ENCODE results near the gene NDUFS6. TPM values are rescaled to one million over a fixed set of nuclear protein-coding genes. Genes with fewer than 3 reads are reported as not detected.

Gene NDUFS6
- total RNA-seq, 4 donors from 2014 or later = 54.7 to 66.4 (median 55.7) TPM

- H3K4me1 ChIP-seq = peaks cover 14 to 35% (median 30%) of the 10 kb centered on the region in 4 donors
- peaks cover 12 to 30% (median 23%) of the 10 kb centered on the region in 4 donors for H3K36me3 ChIP-seq
- H3K27ac ChIP-seq (replicated peaks in 1 of 4) = no peak overlapping the region
- no peak for TF ChIP-seq CTCF (IDR thresholded peaks at IDR 0.05)
- no peak for TF ChIP-seq POLR2A (IDR thresholded peaks at IDR 0.05; ENCODE audit: low read depth)
- TF ChIP-seq POLR2AphosphoS5 (IDR thresholded peaks at IDR 0.05) = no peak
- no peak for TF ChIP-seq EP300 (IDR thresholded peaks at IDR 0.05)
- H3K27me3 ChIP-seq = no peaks in the 10 kb centered on the region
- H3K9me3 ChIP-seq = no peaks in the 10 kb centered on the region
- no peak overlapping the region for H3K4me3 ChIP-seq
- no peak for DNase-seq (ENCODE audit: extremely low spot score)
- 89% methylated on average over 12 of the region's 13 CpGs for WGBS
- intact Hi-C loops (cut with DNase I) = no loop called here
These were observed 5.7 kb upstream of the NDUFS6 start for GRCh38 chr5:1795506-1795905.

DNA sequence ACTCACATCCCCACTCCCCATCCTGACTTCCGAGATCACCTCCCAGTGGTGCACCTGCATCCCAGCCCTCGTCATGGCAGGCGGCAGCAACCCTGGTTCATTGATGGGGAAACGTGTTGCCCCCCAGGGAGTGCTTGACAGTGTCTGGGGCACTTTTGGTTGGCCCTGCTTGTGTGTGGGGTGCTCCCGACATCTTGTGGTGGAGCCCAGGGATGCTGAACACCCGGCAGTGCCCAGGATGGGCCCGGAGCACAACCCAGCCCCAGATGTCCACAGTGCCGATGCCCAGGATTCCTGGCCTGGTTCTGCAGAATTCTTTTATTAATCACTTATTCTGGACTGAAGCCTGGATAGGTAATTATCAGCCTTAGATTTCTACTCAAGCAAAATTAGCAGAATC is 5.3 kb upstream of the NDUFS6 start:
- Histone ChIP-seq H3K36me3 (peaks cover 12 to 30% (median 23%) of the 10 kb centered on the region in 4 donors), H3K4me3 (no peak overlapping the region), H3K4me1 (peaks cover 14 to 40% (median 32%) of the 10 kb centered on the region in 4 donors), H3K27me3 (no peaks in the 10 kb centered on the region), H3K9me3 (no peaks in the 10 kb centered on the region), H3K27ac (replicated peaks in 1 of 4) (no peak overlapping the region)
- intact Hi-C loops (cut with DNase I) = no loop called here
- TF ChIP-seq POLR2AphosphoS5 (IDR thresholded peaks at IDR 0.05) (no peak), CTCF (IDR thresholded peaks at IDR 0.05) (no peak), EP300 (IDR thresholded peaks at IDR 0.05) (no peak), POLR2A (IDR thresholded peaks at IDR 0.05; ENCODE audit: low read depth) (no peak)
- no peak for DNase-seq (ENCODE audit: extremely low spot score)
- 72% methylated on average over 3 of the region's 8 CpGs for WGBS

DNA sequence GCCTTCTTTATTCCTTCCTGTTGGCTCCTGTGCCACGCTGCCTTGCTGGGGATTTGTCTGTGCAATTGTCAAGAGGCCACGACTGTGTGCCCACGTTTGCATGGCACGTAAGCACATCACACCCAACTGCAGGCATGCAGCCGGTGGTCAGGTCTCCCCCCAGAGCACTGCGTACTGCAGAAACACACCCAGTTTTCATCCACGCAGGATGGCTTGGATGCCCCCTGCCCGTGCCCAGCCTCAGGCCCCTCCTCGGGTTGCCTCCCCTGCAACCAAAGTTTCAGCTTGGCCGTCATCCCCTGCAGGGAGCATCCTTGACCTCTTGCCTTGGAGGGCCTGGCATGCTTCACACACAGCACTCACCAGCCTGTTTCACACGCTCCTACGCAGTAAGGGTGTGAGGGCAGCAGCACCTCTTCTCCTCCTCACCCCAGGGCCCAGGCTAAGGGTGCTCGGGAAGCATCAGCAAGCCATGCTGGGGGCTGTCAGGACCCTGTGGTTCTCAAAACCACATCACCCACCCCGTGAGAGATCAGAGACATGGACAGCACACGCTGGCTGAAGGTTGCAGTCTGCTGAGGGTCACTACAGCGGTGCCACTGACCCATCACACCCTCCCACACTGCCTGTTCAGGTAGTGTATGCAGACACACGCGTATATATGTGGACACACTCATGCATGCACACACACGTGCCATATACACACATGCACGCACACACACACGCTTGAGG is 4.7 kb upstream of the NDUFS6 start:
- intact Hi-C loops (cut with DNase I) = no loop called here
- DNase-seq (ENCODE audit: extremely low spot score) = no peak
- H3K36me3 ChIP-seq = peaks cover 12 to 30% (median 23%) of the 10 kb centered on the region in 4 donors
- no peak overlapping the region for H3K4me3 ChIP-seq
- no peaks in the 10 kb centered on the region for H3K9me3 ChIP-seq
- TF ChIP-seq CTCF (IDR thresholded peaks at IDR 0.05) = no peak
- no peak for TF ChIP-seq EP300 (IDR thresholded peaks at IDR 0.05)
- TF ChIP-seq POLR2AphosphoS5 (IDR thresholded peaks at IDR 0.05) = no peak
- H3K27ac ChIP-seq (replicated peaks in 1 of 4) = no peak overlapping the region
- WGBS = 89% methylated on average over 20 of the region's 21 CpGs
- H3K4me1 ChIP-seq = peaks cover 14 to 40% (median 32%) of the 10 kb centered on the region in 4 donors
- no peaks in the 10 kb centered on the region for H3K27me3 ChIP-seq

DNA sequence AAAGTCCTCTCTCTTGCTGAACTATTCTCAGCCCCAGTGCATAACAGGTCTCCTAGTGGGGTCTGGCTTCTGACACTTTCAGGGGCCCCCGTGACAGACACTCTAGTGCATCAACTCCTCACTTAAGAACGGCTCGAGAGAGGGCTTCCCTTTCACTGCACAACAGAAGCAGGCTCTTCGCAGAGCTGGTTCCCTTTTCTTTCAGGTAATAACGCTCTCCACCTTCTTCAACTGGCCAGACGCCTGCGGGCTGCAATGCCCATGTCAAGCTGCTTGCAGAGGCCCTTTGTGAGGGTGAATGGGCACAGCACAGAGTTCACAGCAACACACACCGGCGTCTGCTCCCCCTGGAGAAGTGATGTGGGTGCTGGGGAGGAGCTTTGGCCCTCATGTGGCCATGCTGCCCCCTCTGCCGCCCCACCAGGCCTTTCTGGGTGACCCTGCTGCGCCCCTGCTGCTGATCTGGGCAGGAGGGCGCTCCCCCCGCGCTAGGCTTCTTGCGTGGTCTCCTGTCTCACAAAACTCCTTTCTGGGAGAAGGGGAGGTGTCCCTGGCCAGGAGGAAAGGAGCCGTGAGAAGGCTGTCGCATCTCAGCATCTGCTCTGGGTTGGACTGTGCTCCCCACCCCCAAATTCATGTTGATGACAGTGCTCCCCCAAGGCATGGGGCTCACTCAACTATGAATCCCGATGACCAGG is 4.0 kb upstream of the NDUFS6 start:
- WGBS = 95% methylated on average over 6 of the region's 18 CpGs
- intact Hi-C loops (cut with DNase I) = no loop called here
- no peak for TF ChIP-seq EP300 (IDR thresholded peaks at IDR 0.05)
- TF ChIP-seq CTCF (IDR thresholded peaks at IDR 0.05) = no peak
- TF ChIP-seq POLR2AphosphoS5 (IDR thresholded peaks at IDR 0.05) = no peak
- no peak for TF ChIP-seq POLR2A (IDR thresholded peaks at IDR 0.05; ENCODE audit: low read depth)
- Histone ChIP-seq H3K27ac (replicated peaks in 1 of 4) (no peak overlapping the region), H3K9me3 (no peaks in the 10 kb centered on the region), H3K4me1 (peaks cover 21 to 47% (median 37%) of the 10 kb centered on the region in 4 donors), H3K36me3 (peaks cover 12 to 30% (median 23%) of the 10 kb centered on the region in 4 donors), H3K27me3 (no peaks in the 10 kb centered on the region), H3K4me3 (no peak overlapping the region)
- DNase-seq (ENCODE audit: extremely low spot score) = no peak

Data from esophagus muscularis mucosa (tissue), 4 donors.